Heart right ventricle (tissue), 16 donors: ENCODE measurements around the gene TTLL11. TPM values are rescaled to one million over a fixed set of nuclear protein-coding genes. Genes with fewer than 3 reads are reported as not detected.

ENCODE experiments used
- ATAC-seq, 8 donors: fragments of 200-7000 bp; cut with Tn5 transposase; one replicate each; pipeline ENCODE4 v1.9.1; 2020; ENCODE audit warnings: mild to moderate bottlenecking in 8 of 8, moderate library complexity in 8 of 8, moderate number of reproducible peaks in 1 of 8
- DNase-seq, 2 donors: peaks; one replicate each; pipeline ENCODE4 v3.0.0-alpha.2; 2020
- H3K27ac ChIP-seq, 10 donors: fragments of 200-600 bp; sonication (generic) in 2 of 10; one replicate each; pipeline versions ENCODE4 v1.5.0 to v1.8.0; 2020 to 2022; ENCODE audit warnings: mild to moderate bottlenecking in 3 of 10
- H3K27me3 ChIP-seq, 7 donors: fragments of 200-600 bp; one replicate each; pipeline ENCODE4 v1.8.0; 2021 to 2022; ENCODE audit warnings: mild to moderate bottlenecking in 2 of 7
- H3K36me3 ChIP-seq, 9 donors: fragments of 200-600 bp; sonication (generic) in 1 of 9; one replicate each; pipeline versions ENCODE4 v1.5.0 to v1.8.0; 2020 to 2022; ENCODE audit warnings: mild to moderate bottlenecking in 2 of 9
- H3K4me1 ChIP-seq, 9 donors: fragments of 200-600 bp; sonication (generic) in 1 of 9; one replicate each; pipeline versions ENCODE4 v1.5.0 to v1.8.0; 2020 to 2022; ENCODE audit warnings: mild to moderate bottlenecking in 4 of 9
- H3K4me3 ChIP-seq, 10 donors: fragments of 200-600 bp; sonication (generic) in 2 of 10; one replicate each; pipeline versions ENCODE4 v1.5.0 to v1.8.0; 2020 to 2022; ENCODE audit warnings: mild to moderate bottlenecking in 7 of 10, moderate library complexity in 2 of 10
- H3K9me3 ChIP-seq, 11 donors: fragments of 200-600 bp in 10 of 11; sonication (generic) in 2 of 11; one replicate each; pipeline versions ENCODE4 v1.5.0 to v1.8.0; 2013 to 2022; ENCODE audit warnings: mild to moderate bottlenecking in 2 of 11, control low read depth in 1 of 11, moderate library complexity in 1 of 11
- WGBS, 2 donors: extraction: QIAGEN DNeasy Blood & Tissue Kit; methylation state at CpG; one replicate each; pipeline ENCODE4 v1.1.7; 2013; ENCODE audit warnings: inconsistent platforms in 1 of 2; 5-methylcytosine and 5-hydroxymethylcytosine counted together
- intact Hi-C, 10 donors: fragments of 100-400 bp; cut with DNase I; formaldehyde crosslinking; loops; one replicate each; pipeline versions ENCODE4 v1.11.1 to v1.14.2; 2022
- polyA plus RNA-seq, 2 donors: library from polyadenylated mRNA; stranded (reverse); fragments of 200-250 nt; gene quantifications; one replicate each; pipeline ENCODE4 v1.2.3, GENCODE V29; 2013
- total RNA-seq, 10 donors: library from RNA; stranded (reverse); fragmentation: NEBNext Ultra II Directional in 3 of 10; extraction: Animal tissue kit (Norgen Biotek cat#: 25700) in 3 of 10; gene quantifications; one replicate each; pipeline versions ENCODE4 v1.2.1 to v1.2.4, GENCODE V29; 2021 to 2023
- TF ChIP-seq, protein P1 (sequence below), 9 donors: fragments of 200-600 bp; sonication (generic) in 2 of 9; IDR thresholded peaks; one replicate each; pipeline versions ENCODE4 v1.5.0 to v1.8.0; 2021 to 2022; ENCODE audit warnings: antibody characterized with exemption in 9 of 9, mild to moderate bottlenecking in 5 of 9, moderate library complexity in 1 of 9
- donor health status: Arrhythmogenic right ventricular cardiomyopathy.
- donor health status: ischemic (EF 13 %, LVEDD 7.1; RV severe dilation, severe dysfunction).
- donor health status: healthy with polysubstance abuse.
- donor health status: DM: no; HTN: yes; CAD: no.
- donor health status: DM: no; HTN: no; CAD: no.
- donor health status: ischemic (EF 25% LVEDD 6.9; RV normal size, moderate dysfunction).
- donor health status: ischemic (EF 25% LVEDD 5.7; RV mildly dilated, moderate dysfunction).
- donor health status: healthy.
- donor health status: DM: yes; HTN: yes; CAD: no.
- donor health status: Ischemic cardiomyopathy.
- donor health status: ischemic (EF 35%, LVEDD 5.7; RV mildly dilated, moderate dysfunction).
- donor health status: nonischemic (EF 11% LVEDD 7.7; RV severe dilation, severe dysfunction).
- donor health status: DM: yes; HTN: yes; CAD: no.
- donor health status: PGD.
- donor health status: ischemic (EF 29% LVEDD 5.4; RV normal size, mild dysfunction).
- donor health status: nonischemic (EF 23%, LVEDD 6.1; RV moderate dilation, normal function).

TTLL11 gene
- total and polyA plus RNA-seq, 12 donors: 2.6 to 8.7 (median 5.8) TPM

DNA sequence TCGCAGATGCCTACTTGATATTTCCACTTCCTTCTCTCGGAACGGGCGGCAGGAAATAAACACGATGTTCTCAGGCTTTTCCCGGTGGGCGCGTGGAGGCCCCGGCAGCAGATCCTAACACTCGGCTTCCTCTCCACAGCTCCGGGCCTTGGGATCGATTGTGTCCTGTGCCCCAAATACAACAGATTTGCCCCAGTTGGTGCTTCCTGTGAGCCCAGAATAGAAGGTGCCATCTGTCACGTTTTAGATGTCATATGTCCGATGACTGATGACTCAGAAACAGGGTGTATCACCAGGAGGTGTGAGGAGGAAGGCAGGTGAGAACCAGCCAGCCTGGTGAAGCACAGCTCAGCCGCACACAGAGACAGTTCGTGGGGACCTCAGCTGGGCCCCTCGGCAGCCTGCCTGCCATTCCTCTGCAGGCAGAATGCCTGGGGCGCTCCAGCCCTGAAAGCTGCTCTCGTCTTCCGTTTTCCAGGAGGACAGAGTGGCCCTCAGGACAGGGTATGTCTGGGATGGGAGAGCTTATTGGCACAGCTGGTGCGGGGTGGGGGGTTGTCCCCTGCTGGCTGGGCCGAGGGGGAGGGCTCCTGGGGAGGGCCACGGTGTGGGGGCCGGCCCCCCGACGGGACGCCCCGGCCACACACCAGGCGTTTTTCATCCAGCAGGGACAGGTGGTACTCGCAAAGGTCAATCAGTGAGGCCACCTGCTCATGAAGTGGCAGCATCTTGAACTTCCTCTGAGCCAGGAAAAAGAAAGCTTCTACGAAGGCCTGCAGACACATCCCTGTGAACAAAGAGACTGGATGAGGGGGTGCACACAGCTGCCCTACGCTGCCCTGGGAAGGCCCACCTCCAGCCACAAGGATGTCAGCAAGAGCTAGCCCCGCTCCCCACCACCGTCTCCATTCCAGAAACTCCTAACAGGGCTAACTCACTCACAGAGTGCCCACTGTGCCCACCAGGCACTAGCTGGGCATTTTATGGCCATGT, 270.7 kb downstream of the TTLL11 start:
- intact Hi-C loops: loop anchor here in 2 of 10 donors (10.0 kb wide), 2 partner anchors 62 to 1552 kb away; no protein-coding TSS in a partner anchor
- 83 to 84% methylated on average over 34 of the region's 34 CpGs for WGBS, 2 donors
- ATAC-seq: no peak

DNA sequence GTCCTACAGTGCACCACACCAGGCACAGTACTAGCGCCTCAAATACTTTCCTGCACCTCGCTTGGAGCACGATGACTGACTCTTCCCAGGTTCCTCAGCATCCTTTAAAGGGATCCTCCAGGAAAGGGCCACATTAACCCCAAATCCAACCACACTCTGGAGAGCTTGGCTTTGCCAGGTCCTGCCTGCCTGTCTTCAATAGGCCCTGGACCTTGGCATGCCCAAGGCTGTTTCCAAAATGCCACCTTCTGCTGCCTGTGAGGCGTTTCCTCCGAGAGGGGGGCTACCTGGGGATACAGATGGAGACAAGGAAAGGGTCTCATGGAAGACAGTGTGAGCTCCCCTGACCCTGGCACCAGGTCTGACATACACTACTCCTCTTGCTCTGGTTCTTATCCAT, 271.8 kb downstream of the TTLL11 start:
- 88 to 95% methylated on average over 5 of the region's 5 CpGs for WGBS, 2 donors
- H3K9me3 ChIP-seq: no peaks in the 10 kb centered on the region
- H3K36me3 ChIP-seq: no peaks in the 10 kb centered on the region
- ATAC-seq (no peak), DNase-seq (no peak)
- TF ChIP-seq, protein P1, sequence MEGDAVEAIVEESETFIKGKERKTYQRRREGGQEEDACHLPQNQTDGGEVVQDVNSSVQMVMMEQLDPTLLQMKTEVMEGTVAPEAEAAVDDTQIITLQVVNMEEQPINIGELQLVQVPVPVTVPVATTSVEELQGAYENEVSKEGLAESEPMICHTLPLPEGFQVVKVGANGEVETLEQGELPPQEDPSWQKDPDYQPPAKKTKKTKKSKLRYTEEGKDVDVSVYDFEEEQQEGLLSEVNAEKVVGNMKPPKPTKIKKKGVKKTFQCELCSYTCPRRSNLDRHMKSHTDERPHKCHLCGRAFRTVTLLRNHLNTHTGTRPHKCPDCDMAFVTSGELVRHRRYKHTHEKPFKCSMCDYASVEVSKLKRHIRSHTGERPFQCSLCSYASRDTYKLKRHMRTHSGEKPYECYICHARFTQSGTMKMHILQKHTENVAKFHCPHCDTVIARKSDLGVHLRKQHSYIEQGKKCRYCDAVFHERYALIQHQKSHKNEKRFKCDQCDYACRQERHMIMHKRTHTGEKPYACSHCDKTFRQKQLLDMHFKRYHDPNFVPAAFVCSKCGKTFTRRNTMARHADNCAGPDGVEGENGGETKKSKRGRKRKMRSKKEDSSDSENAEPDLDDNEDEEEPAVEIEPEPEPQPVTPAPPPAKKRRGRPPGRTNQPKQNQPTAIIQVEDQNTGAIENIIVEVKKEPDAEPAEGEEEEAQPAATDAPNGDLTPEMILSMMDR (IDR thresholded peaks at IDR 0.05): no peak
- no peak overlapping the region for H3K4me3 ChIP-seq
- H3K27me3 ChIP-seq: no peaks in the 10 kb centered on the region
- intact Hi-C loops: loop anchor here in 2 of 10 donors (10.0 kb wide), 2 partner anchors 63 to 1553 kb away; no protein-coding TSS in a partner anchor
- peaks cover 0 to 26% (median 7%) of the 10 kb centered on the region in 9 donors for H3K4me1 ChIP-seq
- no peak overlapping the region for H3K27ac ChIP-seq

More for the DNA sequence above, 270.7 kb downstream of the TTLL11 start:
- H3K36me3 ChIP-seq: no peaks in the 10 kb centered on the region
- no peak overlapping the region for H3K4me3 ChIP-seq
- DNase-seq: no peak
- no peaks in the 10 kb centered on the region for H3K27me3 ChIP-seq
- no peak overlapping the region for H3K27ac ChIP-seq
- H3K4me1 ChIP-seq: peaks cover 0 to 26% (median 7%) of the 10 kb centered on the region in 9 donors
- TF ChIP-seq, protein P1 (IDR thresholded peaks at IDR 0.05): no peak
- no peaks in the 10 kb centered on the region for H3K9me3 ChIP-seq

DNA sequence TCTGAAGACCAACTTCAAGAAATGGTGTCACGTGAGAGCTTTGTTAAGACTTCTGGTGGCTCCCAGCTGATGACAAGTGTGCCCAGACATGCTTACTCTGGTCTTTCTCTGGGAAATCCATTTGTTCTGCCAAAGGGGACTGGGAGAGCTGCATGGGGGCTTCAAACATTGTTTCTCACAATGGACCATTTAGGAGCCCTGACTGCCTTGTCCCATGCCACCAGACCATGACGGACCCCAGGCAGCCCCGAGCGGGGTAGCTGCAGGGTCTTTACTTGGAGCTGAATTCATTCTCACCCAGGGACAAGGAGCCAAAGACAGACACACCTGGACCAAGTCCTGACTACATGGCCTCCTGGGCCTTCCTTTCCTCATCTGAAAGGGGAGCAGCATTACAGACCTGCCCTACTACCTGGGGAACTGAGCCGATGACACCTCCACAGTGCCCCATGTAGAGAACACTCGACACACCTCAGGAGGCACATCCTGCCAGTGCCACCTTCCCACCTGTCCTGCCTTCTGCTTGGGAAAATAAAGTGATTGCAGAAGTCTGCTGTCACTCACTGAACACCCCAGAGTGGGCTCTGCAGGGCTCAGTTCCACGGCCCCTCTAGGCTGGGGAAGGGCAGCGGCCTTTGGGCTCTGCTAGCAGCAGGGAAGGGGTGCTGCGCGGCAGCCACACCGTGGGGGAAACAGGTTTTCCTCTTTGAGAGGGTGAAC, 272.7 kb downstream of the TTLL11 start:
- Histone ChIP-seq H3K27me3 (no peaks in the 10 kb centered on the region), H3K9me3 (no peaks in the 10 kb centered on the region), H3K4me1 (peaks cover 0 to 26% (median 7%) of the 10 kb centered on the region in 9 donors), H3K36me3 (no peaks in the 10 kb centered on the region), H3K27ac (no peak overlapping the region), H3K4me3 (no peak overlapping the region)
- intact Hi-C loops: loop anchor here in 2 of 10 donors (10.0 kb wide), 2 partner anchors 64 to 1554 kb away; no protein-coding TSS in a partner anchor
- TF ChIP-seq, protein P1 (IDR thresholded peaks at IDR 0.05): no peak
- ATAC-seq (no peak), DNase-seq (no peak)
- 92 to 93% methylated on average over 11 of the region's 11 CpGs for WGBS, 2 donors
